GM10266 (cell line): ENCODE measurements around the gene STK26.

Experiments
- DNase-seq: peaks from one replicate; pipeline ENCODE4 v3.0.0; 2012; ENCODE audit errors: extremely low spot score
- TF ChIP-seq, protein P1 (sequence below): IDR thresholded peaks from 2 replicates; pipeline ENCODE4 v1.5.1; 2012; ENCODE audit warnings: mild to moderate bottlenecking, low read depth; ENCODE audit not compliant: control insufficient read depth, insufficient read depth; ENCODE audit errors: missing control alignments

Gene STK26

DNA sequence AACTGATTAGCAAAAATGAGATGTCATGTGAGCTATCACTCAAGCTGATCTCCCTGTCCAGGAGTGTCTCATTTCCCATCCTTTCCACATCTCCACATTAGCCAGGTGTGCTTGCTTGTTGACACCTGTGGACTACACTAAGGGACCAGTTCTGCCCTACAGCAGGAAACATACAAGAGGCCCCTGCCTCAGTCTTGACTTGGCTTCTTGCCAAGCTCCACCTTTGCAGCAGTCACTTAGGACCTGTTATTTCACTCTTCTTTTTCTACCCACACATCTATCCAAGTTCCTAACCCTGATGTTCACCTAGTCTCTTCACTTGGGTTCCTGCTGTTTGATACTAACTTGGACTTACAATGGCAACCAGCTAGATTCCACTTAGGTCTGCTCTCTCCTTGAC, 91.5 kb downstream of the STK26 start:
- no peak for DNase-seq
- TF ChIP-seq, protein P1, sequence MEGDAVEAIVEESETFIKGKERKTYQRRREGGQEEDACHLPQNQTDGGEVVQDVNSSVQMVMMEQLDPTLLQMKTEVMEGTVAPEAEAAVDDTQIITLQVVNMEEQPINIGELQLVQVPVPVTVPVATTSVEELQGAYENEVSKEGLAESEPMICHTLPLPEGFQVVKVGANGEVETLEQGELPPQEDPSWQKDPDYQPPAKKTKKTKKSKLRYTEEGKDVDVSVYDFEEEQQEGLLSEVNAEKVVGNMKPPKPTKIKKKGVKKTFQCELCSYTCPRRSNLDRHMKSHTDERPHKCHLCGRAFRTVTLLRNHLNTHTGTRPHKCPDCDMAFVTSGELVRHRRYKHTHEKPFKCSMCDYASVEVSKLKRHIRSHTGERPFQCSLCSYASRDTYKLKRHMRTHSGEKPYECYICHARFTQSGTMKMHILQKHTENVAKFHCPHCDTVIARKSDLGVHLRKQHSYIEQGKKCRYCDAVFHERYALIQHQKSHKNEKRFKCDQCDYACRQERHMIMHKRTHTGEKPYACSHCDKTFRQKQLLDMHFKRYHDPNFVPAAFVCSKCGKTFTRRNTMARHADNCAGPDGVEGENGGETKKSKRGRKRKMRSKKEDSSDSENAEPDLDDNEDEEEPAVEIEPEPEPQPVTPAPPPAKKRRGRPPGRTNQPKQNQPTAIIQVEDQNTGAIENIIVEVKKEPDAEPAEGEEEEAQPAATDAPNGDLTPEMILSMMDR, result no peak

DNA sequence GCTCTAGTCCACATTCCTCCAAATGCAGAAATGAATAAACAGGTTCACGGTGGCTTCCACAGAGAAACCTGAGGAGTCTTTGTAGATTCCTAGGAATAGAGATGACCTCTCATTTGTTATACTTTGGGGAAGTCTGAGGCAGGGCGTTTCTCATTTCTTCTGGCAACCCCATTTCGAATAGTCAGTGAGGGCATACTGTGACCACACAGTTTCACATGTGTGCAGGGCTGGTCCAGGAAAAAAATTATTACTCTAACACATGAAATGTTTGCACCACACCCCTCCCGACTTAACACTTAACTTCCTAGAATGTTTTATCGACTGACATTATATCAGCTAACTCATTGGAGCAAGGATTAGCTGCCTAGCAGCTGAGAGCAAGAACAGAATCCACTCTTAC, 92.7 kb downstream of the STK26 start:
- DNase-seq, result no peak
- TF ChIP-seq, protein P1, result no peak

DNA sequence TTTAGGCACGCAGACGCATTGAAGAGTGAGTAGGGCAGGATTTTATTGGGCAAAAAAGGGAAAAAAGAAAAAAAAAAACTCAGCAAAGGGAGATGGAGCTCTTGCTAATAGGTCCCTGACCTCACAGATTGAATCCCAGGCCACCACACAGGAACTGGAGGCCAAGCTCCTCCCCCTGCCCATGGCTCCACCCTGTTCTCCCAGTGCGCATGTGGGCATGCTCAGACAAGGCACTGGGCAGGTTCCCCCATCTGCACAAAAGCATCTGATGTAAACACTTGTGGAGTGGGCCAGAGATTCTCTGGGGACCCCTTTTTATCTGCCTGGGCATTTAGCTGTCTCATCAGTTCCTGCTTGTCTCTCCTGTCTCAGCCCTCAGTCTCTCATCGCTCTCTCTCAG, 95.3 kb downstream of the STK26 start:
- DNase-seq, result no peak
- TF ChIP-seq, protein P1, result no peak

DNA sequence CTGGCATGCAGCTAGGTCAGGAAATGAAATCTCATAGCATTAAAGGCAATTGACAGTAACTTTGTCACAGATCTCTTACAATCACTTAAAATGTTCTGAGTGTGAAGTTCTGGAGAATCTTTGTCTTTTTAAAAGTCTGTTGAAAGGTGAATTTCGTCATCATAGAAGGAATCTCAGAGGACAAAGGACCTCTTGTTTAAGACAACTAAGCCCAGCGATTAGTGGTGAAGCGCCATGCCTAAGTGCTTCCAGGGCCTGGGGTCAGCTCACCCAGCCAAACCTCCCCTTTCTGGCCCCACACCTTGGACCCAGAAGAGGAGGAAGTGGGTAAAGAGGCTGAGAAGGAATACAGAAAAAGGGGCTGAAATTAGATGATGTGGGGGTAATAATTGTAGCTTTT, 96.2 kb downstream of the STK26 start:
- TF ChIP-seq, protein P1, result no peak
- no peak for DNase-seq

DNA sequence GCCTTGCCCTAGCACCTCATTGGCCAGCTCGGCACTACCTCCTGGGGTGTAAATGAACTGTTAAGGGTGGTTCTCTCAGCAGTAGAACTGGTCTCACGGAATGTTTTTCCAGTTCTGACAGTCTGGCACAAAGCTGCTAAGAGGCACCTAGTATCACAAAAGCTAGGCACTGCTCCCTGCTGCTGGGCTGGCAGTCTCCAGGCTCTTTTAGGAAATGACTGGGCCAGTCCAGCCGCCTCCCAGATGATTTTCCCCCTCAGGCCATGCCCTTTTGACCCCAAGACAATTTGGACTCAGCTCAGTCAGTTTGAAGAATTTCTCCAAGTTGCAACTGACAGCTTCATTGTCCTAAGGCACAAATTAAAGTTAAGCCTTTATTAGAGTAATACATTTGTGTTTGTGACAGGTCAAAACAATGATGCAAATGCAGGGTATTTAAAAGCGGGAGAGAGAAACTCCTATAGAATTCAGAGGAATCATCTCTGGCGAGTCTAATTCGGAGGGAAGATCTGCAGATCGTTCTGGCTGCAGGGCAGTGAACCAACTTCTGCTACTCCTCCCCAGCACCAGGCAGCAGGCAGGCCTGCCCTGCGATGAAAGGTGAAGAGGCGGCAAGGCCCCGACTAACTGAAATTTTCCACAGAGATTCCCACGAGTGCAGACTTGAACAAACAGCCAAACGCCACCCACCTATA, 96.9 kb downstream of the STK26 start:
- no peak for DNase-seq
- TF ChIP-seq, protein P1, result no peak

DNA sequence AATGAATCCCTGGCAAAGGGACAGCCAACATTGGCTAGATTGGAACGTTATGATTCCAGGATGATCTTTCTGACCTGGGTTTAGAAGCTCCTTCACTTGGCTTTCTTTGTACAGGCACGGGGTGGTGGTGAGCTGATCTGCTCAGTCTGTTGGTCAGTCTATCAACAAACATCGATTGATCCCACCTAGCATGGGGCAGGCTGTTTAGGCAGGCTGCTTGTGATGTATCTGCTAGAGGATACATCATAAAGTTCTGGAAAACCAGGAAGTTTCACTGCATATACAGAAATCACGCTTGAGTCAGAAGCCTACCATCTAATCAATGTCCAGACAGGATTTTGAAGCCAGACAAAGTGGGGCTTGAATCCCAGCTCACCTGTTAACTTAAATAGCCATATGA, 97.8 kb downstream of the STK26 start:
- no peak for DNase-seq
- TF ChIP-seq, protein P1, result no peak
